ENCODE results near the gene OR2H1.

GRCh38 chr6:29500594-29500993, 43.6 kb downstream of the OR2H1 start:
- no peak for TF ChIP-seq CTCF (IDR thresholded peaks at IDR 0.05 in 8 of 11, conservative IDR thresholded peaks at IDR 0.05 in 3 of 11)
- TF ChIP-seq POLR2A (IDR thresholded peaks at IDR 0.05) = no peak
- TF ChIP-seq POLR2AphosphoS5 (IDR thresholded peaks at IDR 0.05) = no peak

Measured in spleen (tissue), 7 donors.